DMS79 (cell line): ENCODE measurements around the gene RP9.

Experiments used
- DNase-seq: peaks from one replicate; lab custom pipeline; 2025; lab: John Stamatoyannopoulos, UW

Gene RP9, protein sequence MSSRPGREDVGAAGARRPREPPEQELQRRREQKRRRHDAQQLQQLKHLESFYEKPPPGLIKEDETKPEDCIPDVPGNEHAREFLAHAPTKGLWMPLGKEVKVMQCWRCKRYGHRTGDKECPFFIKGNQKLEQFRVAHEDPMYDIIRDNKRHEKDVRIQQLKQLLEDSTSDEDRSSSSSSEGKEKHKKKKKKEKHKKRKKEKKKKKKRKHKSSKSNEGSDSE

DNA sequence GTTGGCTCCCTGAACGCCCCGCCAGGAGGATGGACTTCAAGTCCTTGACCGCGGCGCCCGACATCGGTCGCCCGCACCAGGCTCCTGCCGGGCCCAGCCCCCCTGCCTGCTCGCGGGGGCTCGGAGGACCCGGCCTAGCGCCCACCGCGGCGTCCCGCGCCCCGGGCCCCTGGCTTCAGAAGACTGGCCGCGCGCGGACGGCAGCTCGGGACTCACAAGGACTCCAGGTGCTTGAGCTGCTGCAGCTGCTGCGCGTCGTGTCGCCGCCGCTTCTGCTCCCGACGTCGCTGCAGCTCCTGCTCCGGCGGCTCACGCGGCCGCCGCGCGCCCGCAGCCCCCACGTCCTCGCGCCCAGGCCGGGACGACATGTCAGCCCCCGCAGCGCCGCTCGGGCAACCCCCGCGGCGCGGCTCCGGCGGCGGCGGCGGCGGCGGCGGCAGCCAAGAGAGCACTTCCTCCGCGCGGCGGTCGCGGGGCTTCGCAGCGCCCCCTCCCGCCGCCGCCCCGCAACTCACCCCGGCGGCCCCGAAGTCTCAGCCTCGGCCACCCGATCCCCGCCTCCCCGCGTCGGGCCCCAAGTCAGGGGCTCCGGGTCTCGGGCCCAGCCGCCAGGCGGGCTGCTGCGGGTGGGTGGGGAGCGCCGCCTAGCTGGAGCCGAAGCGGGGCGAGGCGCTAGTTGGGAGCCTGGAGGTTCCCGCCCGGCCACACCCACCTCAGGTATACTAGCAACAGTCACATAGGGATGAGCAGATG is at the start of gene RP9:
Gene RP9, minus strand, starts transcription at position 400 of the 753 bp plus-strand sequence. Its CDS starts 32 bp downstream, at position 368.
- peak; percentile 51 for DNase-seq

DNA sequence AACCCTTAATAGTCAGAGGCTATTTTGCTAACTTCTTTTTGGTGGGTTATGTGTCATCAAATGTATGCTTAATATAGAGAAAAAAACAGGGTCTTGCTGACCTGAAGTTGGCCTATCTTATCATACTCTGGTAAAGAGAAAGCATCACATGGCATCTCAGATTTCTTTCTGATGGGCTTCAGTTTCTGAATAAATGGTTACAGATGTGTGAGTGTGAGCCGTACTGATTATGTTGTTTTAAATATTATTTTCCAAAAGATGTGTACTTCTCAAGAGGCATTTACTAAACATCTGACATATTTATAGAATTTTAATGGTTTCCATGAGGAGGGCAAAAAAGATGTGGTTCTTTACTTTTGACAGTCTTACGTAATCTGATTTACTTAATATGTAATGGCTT is 48.6 kb upstream of the RP9 start:
- no peak for DNase-seq

DNA sequence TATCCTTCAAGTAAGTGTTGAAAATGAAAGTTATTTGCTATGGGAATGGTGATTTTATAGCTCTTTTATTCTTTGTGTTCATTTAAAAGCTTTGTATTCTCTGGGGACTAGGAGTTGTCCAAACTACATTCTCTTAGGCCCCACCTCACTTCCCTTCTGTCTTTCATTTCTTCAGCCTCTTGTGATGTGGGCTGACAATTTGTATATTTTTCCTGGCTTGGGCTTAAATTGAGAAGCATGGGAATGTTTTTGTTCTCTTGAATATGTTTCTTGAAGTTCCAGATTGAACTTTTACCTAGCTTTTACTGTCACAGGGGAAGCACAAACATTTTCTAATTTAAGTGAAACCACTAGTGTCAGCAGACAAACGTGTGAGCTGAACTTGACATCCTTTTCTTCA is 48.1 kb upstream of the RP9 start:
- no peak for DNase-seq

DNA sequence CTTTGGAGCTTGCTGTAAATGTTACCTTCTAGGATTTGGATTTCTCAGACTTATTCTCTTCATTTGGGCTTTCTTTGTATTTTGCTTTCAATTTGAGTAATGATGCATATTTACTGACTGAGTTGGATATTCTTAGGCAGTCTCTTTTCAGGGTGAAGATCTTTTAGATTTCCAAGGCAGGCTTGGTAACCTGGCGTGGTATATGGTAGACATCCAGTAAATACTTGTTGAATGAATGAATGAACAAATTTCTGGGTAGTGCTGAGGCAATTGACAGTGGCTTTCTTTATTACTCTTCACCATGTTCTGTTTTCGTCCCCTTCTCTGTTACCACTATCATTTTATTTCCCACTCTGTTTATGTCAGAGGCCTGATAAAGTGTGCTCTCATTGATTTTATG is 47.2 kb upstream of the RP9 start:
- no peak for DNase-seq

DNA sequence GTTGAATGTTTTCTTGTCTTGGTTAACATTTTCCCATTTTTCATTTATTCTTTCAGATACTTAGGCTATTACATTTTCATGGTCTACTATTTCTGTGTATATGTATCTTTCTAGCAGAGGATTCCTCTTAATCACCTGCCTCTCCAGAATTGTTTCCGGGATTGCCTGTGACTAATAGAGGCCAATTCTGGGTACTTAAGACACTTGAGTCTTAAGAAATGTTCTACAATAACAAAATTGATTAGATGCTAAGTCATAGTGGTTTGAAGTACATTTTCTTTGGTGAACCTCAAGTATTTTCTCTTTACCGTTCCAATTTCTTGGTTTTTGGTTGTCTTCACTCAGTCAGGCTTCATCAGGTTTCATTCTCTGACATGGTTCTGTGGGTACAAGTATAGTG is 46.6 kb upstream of the RP9 start:
- peak; percentile 87 for DNase-seq

DNA sequence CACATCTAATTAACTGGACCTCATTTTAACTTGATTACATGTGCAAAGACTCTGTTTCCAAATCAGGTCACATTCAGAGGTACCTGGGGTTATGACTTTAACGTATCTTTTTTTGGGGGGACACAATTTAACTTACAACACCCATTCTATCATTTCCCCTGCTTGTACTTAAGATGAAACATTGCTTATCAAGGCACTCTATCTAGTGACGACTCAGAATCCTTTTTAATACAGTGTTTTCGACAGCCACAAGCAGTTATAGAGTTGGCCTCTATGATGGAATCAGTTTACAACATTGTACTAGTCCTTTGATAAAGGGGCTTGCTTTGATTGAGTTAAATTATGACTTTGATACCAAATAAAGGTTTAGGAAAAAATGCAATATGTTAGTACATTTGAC is 42.9 kb upstream of the RP9 start:
- DNase-seq, result no peak

DNA sequence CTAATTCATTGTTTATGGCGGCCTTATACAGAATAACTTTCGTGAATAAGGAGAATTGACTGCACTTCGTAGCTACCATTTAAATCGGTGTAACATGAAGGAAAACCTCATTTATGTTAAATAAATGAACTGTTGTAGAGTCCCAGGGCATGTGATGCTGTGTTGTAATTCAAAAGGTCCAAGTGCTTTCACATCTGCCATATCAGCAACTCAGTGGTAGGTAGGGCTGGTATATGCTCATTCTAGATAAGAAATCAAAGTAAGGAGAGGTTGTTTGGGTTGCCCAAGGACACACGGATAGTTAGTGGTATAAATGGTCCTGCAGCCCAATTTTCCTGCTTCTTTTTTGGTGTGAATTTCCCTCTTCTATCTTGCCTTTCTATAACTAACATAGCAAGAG is 36.0 kb upstream of the RP9 start:
- DNase-seq, result no peak

DNA sequence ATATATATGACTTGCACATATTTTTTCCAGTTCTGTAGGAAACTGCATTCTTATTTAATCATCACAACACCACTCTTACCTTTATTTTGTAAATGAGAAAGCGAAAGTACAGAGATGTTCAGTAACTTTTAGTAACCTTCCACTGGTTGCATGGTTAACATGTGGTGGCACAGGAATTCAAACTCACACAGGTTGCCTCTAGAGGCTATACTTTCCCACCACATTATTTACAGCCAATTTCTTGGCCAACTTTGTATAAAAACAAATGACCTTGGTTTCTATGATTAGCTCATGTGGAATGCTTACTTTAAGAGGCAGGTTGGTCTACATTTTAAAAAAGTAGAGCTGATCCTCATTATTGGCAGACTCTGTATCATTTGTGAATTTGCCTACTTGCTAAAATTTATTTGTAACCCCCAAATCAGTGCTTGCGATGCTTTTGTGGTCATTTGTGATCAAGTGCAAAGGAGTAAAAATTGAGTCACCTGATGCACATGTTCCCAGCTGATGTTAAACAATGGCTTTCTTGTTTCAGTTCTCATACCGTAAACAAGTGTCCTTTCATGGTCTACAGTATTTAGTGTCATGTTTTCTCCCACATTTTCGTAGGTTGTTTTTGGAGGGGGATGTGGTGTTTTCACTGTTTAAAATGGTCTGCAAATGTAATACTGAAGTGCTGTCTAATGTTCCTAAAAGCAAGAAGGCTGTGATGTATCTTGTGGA is 35.0 kb upstream of the RP9 start:
- DNase-seq, result no peak

DNA sequence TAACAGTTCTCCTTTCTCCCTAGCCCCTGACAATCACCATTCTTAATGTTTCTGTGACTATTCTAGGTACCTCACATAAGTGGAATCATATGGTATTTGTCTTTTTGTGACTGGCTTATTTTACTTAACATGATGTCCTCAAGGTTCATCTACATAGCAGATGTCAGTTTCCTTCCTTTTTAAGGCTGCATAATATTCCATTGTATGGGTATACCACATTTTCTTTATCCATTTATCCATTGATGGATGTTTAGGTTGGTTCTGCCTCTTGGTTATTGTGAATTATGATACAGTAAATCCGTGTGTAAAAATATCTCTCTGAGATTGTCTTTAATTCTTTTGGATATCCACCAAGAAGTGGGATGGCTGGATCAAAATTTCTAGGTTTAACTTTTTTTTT is 33.4 kb upstream of the RP9 start:
- no peak for DNase-seq

DNA sequence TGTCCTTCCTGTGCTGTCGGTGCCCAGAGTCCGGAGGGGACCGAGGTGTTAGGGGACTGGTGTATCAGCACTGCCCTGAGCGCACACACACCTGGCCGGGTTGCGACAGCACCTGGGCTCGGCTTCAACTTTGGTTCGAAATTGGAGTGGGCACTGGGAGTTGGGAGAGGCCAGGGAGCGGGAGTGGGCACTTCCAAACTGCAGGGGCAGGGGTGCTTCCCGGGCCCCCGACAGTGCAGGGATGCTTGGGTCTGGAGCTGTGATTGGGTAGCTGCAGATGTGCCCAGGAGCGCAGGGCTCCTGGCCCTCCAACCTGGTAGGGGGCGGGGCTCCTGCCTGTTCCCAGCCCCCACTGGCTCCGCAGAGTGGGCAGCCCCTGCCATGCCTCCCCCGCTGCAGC is 27.9 kb upstream of the RP9 start:
- no peak for DNase-seq

DNA sequence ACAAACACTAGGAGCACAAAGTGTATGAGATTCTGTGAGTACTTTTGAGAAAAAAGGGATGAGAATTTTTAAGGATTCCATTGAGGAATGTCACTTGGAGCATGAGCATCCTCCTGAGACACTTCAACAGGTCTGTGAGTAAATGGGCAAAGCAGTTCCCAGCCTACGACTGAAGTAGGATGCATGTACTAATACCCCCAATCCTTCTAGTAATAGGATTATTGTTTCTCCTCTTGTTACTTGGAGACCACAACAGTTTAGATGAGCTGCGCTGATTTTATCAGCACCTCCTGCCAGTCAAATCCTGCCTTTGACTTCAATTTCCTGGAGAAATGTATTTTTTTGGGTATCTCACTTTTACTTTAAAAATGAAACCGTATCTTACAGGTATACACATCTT is 21.0 kb upstream of the RP9 start:
- no peak for DNase-seq

DNA sequence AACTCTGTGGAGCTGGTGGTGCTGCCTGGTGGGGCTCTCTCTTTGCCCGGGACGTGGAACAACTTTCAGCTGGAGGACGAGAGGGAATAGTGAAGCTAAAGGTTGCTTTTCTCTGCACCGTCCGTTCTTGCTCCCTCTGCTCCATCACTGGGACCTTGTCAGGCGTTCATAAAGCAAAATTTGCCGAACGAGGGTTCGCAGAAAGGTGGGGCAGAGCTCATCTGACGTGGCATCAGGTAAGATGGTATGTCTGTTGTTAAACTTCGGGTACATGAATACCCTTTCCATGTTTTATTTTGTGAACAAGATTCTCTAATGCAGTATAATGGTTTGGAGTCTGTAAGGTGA is 20.6 kb upstream of the RP9 start:
- no peak for DNase-seq

DNA sequence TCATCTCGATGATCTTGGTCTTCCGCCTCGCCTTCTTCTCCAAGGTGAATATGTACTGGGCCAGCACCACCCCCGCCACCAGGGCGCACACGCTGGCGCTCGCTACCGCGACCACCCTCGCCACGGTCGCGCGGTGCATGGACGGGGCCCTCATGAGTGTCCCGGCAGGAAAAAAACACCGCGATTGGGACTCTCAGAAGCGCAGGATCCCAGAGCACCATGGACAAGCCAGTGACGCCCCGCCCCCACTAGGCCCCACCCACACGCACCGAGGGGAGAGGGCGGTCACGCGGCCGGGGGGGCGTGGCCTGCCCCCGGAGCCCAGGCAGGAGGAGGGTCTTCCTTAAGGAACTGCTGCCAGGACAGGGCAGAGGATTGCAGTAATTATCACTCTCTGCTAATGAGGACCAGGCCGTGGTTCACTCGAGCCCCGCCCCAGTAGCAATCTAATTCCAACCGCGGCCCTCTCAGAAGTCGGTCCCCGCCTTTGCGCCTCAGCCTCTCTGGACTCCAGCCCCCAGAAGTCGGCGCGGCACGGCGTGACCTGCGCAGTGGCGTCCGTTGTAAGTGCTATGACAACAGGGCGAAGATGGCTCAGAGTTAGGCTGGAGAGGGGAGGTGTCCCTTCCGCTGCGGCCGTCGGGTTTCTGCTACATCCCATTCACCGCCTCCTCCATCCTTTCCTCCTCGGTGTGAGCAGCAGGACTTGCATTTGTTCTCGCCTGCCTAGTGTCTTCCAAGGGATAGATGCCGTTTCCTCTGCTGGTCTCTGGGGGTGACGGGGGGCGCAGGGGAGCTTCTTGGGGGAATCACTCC is 20.0 kb upstream of the RP9 start, which contains the start of gene BBS9:
Gene BBS9, plus strand, starts transcription at position 575 of the 816 bp plus-strand sequence. CDS start 16,689 bp downstream, outside the sequence.
- peak; percentile 83 for DNase-seq

DNA sequence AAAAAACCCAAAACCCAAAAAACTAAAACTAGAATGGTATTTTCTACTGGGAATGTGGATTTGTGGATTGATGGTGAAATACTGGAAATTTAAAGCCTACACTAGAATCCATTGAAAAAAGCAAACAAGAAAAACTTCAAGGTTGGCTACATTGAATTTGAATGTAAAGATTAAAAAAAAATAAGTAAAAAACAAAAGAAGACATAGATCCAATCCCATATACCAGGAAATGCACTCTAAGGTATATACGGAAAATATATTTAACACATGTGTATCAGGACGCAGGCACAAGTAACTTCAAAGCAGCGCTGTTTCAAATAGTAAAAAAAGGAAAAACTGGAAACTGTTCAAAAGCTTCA is 19.4 kb upstream of the RP9 start:
- no peak for DNase-seq

DNA sequence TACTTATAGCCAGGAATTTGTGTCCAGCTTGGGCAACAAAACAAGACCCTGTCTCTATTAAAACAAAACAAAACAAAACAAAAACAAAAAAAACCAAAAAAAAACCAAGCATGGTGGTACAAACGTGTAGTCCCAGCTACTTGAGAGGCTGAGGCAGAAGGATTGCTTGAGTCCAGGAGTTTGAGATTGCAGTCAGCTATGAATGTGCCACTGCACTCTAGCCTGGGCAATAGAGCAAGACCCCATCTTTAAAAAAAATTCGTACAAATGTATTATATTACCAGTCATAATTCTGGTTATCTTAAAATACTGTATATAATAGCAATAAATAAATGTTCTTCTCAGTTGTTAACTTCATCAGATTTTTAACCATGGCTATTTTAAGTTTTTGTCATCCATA is 17.9 kb upstream of the RP9 start:
- no peak for DNase-seq

DNA sequence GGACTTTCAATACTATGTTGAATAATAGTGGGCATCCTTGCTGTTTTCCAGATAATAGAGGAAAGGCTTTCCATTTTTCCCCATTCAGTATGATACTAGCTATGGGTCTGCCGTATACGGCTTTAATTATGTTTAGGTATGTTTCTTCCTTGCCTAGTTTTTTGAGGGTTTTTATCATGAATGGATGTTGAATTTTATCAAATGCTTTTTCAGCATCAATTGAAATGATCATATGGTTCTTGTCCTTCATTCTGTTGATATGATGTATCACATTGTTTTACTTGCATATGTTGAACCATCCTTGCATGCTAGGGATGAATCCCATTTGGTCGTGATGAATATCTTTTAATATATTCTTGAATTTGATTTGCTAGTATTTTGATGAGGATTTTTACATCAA is 9.2 kb upstream of the RP9 start:
- DNase-seq, result no peak

DNA sequence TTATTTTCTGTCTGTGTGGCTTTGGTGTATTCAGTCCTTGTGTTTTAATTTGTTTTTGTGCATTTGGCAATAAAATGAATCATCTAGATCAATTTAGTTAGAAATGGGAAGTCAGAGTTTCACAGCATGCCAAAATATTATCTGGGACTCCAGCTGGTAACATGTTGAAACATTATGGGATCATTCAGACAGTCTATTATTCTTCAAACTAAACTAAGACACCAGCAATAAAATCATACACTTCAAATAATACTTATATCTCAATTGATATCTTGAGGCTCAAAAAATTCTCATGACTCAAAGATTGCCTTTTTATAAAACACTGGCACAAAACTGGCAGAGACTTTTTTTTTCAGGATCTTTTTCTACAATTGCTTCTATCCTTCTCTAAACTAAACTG is 5.8 kb upstream of the RP9 start:
- DNase-seq, result no peak

DNA sequence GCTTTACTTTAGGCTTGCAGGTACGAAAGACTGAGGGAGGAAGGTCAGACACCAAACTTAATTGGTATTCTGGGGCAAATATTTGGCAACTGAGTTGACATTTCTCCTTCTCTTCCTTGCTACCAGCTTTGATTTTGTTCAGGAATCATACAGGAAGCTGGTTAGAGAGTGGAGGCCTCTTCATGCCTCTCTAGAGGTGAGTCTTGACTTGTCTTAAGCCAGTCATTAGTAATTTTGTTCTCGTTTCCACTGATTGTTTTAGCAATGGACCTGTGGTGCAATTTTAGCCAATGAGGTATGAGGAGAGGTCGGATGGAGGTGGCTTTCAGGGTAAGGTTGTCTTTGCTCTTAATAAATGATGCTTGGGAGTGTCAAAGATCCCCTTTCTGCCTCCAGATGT is 2.4 kb upstream of the RP9 start:
- DNase-seq, result no peak

DNA sequence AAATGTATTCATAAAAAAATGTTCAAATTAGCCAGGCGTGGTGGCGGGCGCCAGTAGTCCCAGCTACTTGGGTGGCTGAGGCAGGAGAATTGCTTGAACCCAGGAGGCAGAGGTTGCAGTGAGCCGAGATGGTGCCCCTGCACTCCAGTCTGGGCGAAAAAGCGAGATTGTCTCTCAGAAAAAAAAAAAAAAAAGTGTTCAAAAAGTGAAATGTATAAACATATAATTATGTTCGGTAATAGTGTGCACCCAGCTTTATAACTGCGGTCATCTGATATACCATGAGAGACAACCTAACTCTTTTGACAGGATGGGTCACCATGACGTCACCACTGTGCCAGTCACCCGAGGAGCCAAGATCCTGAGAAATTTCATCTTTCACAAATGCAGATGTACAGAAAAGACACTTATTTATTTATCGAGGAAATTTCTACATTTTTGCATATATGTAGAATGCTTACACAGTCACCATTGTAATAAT is 594 bp upstream of the RP9 start:
- DNase-seq, result no peak

DNA sequence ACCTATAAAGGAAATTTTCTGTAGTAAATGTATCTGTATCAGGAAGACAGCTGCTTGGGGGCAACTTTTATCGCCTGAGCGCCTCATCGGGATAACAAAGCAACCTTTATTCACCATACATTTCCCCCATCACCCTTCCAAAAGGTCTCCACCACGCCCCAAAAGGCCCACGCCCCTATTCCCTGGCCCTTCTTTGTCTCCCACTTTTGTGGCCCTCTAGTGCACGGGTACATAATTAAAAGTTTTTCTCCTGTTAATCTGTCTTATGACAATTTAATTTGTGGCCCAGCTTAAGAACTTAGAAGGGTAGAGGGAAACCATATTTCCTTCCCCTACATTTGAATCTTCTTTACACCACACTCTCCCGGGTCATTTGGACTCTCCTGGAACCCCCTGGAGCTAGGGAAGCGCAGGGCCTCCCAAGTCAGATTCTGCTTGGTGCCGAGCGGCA is 625 bp downstream of the RP9 start:
- no peak for DNase-seq

DNA sequence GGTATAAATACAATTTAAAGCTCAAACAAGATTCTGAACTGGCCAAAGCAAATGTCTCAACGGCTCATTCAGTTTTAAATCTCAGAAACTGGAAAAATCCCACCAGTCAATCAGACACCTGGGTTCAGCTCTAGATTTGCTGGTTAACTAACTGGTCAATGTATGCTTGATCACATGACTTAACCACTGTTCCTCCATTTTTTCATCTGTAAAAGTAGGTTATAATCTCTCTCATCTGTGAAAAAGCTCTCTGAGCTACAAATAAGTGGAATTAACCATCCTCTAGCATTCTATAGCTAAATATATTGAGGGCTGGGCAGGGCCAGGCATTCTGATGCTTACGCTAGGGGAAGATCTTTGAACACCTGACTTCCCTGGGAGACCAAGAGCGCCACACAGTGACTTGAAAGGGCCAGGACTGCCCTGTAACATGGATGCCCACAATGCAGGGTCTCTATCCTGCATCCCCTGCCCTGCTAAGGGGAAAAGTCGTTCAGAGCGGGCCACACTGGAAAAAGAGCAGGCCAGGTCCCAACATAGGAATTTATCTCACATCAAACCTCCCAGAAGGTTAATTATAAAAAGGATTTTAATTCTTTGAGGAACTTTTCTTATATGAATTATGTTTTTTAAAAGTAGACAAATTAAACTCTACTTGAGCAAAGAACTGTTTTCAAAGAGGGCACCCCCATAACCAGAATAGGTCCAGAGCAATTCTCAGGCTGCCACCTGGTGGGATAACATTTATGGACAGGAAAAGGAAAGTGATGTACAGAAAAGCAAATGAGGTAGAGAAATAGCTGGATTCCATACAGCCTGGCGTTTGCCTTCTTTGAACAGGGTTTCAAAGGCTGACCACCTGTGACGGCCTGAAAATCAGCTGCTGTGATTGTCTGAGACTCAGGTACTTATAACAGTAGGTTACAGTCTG is 1.8 kb downstream of the RP9 start:
- peak; percentile 32 for DNase-seq
